HG03025 (cell line): ENCODE results near the gene DISC1.
"Not testable (repeated sequence)": the region's sequence is repeated elsewhere in the genome, so short reads cannot be mapped to it uniquely, and the experiment has no call there.

Experiments
- ATAC-seq: cut with Tn5 transposase; IDR thresholded peaks from one replicate; pipeline ENCODE4 v1.9.1; 2021; ENCODE audit warnings: mild to moderate bottlenecking, moderate library complexity; ENCODE audit not compliant: unreplicated experiment, low FRiP score

The DISC1 gene

DNA sequence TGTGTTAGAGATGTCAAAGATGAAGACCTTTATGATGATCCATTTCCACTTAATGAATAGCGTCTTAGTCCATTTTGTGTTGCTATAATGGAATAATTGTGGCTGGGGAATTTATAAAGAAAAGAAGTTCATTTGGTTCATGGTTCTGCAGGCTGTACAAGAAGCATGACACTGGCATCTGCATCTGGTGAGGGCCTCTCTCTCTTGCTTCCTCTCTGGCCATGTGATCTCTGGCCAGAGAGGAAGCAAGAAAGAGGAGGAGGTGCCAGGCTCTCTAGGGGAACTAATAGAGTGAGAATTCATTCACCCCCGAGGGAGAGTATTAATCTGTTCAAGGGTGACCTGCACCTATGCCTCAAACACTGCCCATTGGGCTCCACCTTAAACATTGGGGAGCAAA, 242.8 kb downstream of the DISC1 start:
- ATAC-seq: no peak

DNA sequence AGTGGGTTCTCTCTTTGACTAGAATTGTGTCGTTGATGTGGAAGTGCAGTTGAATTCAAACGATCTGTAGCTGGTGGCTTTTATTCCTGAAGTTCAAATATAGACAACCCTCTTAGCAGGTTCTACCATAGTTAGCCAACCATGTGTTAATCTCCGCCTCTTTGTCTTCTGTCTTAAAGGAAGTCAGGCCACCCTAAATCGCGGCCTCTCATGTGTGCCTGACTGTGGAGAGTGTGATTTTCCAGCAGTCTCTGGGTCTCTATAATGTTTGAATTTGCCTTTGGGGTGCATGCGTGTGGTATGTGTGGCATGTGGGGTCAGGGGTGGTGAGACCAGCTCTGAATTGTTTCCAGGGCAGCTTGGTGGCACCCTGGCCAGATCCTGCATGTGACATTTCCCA, 244.9 kb downstream of the DISC1 start:
- no peak for ATAC-seq

DNA sequence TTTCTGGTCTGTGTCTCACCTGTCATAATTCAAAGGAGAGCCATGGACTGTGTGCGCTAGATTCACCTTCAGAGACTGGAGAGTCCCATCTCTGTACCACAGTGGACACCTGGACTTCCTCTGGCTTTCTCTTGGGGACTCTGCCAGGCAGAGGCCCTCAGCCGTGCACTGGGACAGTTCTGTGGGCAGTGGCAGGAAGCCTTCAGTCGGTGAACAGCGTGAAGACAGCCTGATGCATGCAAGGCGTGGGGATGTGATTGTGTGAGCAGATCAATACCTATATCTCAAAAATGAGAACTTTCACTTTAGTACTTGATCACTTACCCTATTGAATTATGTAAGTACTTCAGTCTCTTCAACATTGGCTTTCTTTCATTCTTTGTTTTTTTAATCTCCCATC, 245.3 kb downstream of the DISC1 start:
- ATAC-seq: no peak

DNA sequence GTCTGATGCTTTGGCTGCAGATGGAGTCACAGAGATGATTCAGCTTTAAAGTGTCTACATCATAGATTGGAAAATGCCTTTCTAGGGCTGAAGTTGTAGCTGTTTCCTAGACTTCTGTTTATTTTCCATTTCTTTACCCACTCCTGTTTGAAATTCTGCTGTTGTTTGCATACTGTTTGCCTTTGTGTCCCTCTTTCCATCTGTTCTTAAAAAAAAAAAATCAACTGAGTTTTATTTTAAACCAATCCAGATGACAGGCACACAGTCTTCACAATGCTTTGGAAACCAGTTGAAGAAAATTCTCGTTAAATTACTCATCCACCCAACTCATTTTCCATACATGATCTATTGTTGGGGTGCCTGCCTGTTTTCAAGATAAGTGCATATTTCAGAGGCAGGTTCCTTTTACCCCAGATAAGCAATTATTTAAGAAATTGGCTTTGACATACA, 245.9 kb downstream of the DISC1 start:
- no peak for ATAC-seq

DNA sequence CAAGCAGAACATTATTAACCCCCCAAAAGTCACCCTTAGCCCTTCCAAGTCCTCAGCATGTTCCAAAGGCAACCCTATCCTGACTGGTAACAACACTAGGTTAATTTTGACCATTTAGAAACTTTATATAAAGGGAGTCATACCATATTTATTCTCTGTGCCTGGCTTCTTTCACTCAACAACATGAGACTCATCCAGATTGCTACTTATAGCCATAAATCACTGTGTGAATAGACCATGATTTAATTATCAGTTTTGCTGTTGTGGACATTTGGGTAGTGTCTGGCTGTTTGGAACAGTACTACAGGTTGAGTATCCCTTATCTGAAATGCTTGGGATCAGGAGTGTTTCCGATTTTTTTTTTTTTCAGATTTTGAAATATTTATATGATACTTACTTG, 252.1 kb downstream of the DISC1 start:
- ATAC-seq: no peak

DNA sequence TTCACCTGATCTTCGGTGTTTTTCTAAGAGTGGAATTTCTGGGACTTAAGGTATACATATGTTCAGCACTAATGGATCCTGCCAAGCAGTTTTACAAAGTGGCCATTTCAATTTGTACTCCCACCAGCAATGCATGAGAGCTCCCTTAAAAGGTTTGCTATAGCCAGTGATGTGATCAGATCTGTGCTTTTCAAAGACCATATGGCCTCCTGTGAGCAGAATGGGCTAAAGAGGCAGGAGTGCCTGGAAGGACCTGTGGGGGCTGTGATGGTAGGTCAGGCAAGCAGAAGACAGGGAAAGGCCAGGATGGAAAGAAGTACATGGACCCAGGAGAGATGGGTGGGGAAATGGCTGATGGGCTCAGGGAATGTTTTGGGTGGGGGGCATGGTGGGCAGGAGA, 252.7 kb downstream of the DISC1 start:
- ATAC-seq: no peak

DNA sequence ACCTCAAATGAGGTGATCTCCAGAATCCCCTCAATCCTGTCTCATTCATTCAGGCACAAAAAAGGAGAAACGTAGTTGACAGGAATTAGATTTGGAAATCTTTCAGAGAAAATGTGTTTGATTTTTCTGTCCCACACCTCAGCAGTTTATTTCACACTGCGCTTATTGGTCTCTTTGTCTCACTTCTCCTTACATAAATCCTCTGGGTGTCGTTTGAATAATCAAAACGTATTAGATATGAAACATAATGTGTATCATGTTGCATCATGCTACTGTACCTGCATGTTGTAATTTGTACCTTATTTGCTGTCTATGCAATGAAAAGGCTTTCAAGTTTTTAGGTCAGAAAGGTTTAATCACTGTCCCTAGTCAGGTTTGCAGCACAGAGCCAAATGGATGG, 255.7 kb downstream of the DISC1 start:
- ATAC-seq: no peak

DNA sequence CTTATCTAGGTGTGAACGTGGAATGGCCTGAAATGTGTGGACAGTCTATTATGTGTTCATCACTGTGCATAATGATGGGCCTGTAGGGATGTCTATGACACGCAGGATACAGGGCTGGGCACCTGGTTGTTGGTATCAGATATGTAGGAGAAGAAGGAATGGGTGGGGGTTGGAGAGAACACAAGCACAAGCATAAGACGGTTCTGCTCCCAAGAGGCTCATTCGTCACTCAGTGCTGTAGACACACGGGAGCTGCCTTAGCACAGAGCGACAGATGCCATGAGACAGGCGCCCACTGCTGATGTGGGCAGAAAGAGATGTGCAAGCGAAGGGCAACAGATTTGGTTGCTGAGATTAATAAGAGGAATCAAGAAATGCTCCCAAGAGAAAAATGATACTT, 256.2 kb downstream of the DISC1 start:
- no peak for ATAC-seq

DNA sequence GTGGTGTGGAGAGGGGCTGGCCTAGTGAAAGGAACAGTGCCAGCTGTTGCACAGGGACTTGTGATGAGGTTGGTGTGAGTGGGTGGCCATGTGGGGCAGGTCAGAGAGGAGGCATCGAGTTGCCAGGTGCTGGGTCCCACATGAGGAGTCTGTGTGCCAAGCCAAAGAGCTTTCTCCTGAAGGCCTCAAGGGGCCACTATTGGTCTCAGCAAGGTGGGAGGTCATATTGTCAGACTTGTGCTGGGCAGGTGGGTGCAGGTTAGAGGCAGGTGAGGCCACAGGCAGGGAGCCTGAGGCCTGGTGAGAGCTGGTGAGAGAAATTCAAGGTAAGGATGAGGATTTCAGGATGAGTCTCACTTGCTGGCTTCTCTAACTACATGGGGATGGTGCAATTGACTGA, 256.8 kb downstream of the DISC1 start:
- no peak for ATAC-seq

DNA sequence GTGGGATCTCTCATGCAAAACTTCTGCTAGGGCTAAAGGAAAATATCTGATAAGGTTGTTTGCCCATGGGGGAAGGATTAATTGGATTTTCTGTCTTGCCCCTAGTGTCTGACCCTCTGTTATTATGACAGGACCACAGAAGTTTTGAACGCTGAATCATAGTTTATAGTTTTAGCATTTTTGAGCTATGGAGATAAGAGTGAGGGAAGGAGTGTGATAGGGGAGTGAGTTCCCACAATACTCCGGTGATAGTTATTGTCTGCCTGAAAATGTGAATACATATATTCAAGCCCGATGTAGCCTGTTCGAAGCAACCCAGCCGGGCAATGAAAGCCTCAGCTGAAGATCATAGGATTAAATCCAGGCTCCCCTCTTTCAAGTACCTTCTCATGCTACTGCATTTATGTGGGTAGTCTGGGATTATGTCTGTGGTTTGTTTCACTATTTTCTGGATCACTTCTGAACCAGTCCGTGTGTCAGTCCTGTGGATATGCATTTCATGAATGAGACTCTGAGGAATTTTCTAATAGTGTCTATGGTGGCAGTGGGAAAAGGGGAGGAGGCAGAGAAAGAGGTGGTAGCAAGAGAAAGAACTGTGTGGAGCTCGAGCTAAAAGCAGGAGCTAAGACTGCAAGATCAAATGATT, 258.7 kb downstream of the DISC1 start:
- no peak for ATAC-seq

DNA sequence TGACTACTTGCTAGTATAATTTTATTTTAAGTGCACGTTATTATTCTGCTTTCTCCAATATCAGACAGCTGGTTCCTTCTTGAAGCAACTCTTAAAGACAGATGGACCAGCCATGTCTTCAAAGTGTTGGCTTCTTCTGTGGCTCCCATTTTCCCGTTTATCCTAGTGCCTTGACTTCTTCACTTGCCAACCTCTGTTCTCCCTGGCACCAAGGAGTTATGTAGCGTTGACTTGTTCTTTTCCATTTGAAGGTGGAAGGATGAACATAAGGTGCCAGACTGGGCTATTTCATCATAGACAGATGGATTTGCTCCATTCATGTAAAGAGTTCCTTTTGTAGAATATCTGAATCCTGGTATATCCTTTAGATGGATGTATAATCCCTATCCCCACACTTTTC, 260.6 kb downstream of the DISC1 start:
- no peak for ATAC-seq

DNA sequence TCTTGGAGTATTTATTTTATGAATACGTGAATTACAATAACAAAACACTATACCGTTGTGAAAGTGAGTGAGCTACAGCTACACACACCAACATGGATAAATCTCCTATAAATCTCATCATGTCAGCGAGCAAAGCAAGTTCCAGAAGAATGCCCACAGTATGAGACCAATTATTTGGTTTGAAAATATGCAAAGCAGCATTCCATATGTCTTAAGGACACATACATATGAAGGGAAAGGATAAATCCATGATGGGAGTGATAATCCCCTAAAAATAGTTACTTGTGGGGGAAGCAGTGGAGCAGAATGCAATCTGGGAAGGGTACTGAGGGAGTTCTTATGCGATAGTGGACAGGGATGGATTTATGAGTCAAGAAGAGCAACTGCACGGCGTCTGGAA, 261.3 kb downstream of the DISC1 start:
- no peak for ATAC-seq

DNA sequence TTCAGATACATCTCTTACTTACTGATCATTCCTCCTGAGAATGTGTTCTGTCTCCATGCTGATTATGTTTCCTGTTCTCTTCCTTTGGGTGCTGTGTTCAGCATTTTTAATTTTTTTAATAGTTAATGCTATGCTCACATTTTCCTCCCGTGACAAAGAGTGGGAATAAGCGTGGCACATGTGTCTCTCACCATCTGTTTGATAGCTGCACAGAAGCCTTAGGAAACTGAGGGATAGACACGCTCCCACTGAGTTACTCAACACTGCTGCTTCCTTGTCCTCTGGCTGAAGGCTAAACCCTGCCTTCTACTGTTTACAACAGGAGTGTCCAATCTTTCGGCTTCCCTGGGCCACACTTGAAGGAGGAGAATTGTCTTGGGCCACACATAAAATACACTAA, 264.2 kb downstream of the DISC1 start:
- ATAC-seq: no peak

DNA sequence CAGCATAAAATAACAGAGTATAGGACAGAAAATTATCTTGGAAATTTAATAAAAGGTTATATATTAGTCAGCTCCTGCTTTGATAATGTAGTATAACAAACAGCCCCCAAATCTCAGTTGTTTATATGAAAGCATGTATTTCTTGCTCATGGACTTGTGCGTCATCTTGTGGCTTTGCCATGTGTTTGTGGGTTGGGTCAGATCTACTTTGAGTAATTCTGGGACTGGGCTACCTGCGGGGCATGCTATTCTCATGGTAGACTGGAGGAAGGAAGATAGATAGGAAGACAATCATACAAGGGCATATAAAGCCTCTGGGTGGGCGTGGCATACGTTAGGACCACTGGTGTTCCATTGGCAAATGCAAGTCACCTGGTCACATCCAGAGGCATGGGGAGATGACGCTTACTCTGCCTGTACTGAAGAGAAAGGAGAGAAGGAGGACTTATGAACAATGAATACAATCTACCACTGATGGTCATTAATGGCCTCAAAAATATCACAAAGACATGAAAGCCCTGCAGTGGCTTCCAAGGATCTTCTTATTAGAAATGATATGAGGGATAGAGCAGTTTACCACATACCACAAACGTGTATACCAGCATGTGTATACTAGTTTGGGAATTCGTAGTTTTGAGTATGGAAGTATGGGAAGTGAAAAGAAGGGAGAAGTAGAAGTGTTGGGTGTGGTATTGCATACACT, 267.0 kb downstream of the DISC1 start:
- no peak for ATAC-seq

DNA sequence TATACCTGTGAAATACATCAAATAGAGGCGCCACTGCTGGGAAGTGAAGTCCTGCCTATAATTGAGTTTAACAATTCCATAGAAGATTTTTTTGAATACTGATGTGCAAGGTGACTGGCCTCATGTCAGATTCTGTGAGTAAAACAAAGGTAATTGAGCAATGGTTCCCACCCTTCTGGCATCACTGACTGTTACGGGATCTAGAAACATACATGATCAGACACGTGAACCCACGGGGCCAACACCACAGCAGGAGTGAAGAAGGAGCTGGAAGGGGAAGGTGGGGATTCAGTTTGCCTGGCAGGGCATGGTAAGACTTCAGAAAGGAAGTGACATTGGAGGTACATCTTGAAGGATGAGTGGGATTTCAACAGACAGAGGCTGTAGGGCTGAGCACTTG, 270.2 kb downstream of the DISC1 start:
- no peak for ATAC-seq

DNA sequence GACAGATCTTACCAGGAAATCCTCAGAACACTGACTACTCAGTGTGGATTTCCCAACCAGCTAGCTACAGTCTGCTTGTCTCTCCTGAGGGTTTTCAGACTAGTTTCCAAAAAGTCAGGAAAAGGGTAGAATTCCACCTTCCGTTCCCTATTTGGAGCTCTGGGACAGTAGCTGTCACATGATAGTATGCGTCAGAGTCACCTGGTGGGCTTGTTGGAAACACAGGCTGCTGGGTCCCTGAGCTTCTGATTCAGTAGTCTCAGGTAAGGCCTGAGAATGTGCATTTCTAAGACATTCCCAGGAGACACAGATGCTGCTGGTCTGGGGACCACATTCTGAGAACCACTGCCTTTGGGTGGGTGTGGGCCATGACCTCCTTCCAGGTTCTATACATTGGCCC, 272.5 kb downstream of the DISC1 start:
- no peak for ATAC-seq

DNA sequence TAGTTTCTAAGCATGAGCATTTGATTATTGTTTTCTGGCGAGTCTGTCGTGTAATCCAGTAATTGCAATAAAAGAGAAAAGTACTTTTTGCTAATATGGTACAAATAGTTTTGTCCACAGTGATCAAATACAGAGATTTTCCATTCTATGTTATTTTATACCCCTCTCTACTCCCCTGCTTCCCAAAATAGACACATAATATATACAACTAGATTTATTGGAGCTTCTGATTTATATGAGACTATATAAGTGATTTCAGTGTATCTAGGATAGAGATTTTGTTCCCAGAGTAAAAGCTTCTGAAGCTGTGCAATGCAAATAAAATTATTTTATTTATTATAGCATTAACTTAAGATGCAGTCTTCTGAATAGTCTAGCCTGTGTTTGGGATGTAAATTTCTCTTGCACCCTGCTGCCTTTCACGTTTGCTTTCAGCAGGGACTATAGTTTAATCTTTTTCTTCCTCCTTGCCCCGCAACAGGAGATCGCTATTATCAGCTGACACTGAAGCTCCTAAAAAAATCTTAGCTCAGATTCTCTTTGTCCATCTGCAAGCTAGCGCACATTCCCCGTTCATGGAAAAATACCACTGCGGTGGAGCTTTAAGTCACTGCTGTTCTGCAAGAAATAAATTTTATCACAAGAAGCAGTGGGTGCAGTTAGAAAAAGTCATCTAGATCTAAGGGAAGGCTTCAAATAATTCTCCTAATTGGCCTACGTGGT, 273.3 kb downstream of the DISC1 start:
- no peak for ATAC-seq

DNA sequence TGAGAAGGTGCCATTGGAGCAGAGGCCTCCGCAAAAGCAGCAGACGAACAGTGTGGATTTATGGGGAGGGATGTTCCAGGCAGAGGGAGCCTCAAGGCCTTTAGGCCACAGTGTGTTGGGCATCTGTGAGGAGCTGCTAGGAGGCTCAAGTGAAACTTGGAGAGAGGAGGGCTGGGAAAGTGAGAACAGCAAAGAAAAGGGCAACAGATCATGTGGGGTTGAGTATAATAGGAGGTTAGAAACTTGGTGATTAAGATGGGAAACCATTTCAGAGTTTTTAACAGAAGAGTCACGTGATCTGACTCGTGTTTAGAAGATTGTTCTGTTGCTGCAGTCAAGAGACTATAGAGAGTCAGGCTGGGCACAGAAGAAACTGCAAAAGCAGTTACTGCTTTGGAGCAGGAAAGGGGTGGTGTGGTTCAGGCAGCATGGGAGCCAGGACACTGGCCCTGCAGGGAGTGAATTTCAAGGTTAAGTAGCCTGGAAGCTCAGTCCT, 277.0 kb downstream of the DISC1 start:
- no peak for ATAC-seq

DNA sequence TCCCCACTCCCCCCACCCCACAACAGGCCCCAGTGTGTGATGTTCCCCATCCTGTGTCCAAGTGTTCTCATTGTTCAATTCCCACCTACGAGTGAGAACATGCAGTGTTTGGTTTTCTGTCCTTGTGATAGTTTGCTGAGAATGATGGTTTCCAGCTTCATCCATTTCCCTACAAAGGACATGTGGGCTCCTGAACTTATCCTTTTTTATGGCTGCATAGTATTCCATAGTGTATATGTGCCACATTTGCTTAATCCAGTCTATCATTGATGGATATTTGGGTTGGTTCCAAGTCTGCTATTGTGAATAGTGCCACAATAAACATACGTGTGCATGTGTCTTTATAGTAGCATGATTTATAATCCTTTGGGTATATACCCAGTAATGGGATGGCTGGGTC, 280.7 kb downstream of the DISC1 start:
- ATAC-seq: not testable (repeated sequence)

DNA sequence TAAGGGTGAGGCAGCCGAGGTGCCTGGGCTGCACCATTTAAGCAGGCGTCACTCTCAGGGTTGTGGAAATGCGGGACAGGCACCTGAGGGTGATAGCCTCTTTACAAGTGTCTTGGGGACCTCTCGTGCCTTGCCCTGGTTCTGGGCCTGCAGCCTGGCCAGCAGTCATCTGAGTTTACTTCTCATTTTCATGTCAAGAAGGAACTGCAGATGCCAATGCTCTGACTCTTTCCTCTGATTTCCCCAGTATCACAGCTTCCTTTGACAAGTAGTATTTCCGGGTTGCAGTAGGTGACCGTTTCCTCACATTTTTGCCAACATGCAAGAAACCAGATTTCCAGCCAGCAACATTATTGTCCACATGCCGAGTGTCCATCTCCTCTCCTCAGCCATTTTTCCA, 286.9 kb downstream of the DISC1 start:
- ATAC-seq: no peak

DNA sequence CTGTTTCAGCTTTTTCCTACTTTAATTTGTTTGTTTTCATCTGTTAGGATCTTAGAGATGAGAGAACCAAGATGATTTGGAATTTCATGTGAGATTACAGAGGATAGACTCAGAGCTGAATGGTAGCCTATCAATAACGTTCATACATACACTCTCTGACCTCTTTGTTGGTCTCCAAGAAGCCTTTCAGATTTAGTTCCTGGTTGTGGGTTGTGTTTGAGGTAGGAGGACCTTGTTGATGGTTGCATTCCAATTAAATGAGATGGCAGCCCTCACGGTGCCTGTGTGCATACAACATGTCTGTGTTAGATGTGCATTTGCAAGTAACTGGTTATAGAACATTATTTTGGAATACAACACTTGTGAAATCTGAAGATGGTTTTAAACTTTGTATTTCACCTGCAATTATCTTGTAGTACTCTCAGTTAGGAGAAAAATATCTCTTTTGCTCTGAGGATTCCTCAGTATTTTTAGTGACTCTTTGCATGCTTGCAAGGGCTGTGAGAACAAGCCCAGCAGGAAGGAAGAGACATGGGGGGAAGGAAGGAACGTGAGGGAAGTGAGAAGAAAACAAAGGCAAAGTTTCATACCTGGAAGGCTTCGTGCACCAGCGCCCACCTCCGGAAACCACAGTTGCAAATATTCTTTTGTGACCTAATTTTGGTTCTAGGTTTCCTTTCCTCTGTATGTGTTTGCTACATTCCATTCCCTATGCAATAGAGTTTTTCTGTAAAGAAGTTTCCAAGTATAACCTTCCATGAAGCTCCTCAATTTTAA, 291.8 kb downstream of the DISC1 start:
- ATAC-seq: no peak
